Activated naive CD4-positive, alpha-beta T cell treated with anti-CD3 and anti-CD28 coated beads, Interleukin-2, amount 50 U/mL, for 24 hours (primary cell): ENCODE data around the gene LRP5.
"Not testable (repeated sequence)": the region's sequence is repeated elsewhere in the genome, so short reads cannot be mapped to it uniquely, and the experiment has no call there.

ENCODE experiments used
- H3K27ac Mint-ChIP-seq: one replicate; pipeline ENCODE4 v1.8.0; 2021; ENCODE audit warnings: mild to moderate bottlenecking, mixed read lengths
- H3K27me3 Mint-ChIP-seq: one replicate; pipeline ENCODE4 v1.8.0; 2021; ENCODE audit warnings: mixed read lengths
- H3K36me3 Mint-ChIP-seq: one replicate; pipeline ENCODE4 v1.8.0; 2021; ENCODE audit warnings: mixed read lengths
- H3K4me1 Mint-ChIP-seq: one replicate; pipeline ENCODE4 v1.8.0; 2021; ENCODE audit warnings: mixed read lengths
- H3K4me3 Mint-ChIP-seq: one replicate; pipeline ENCODE4 v1.8.0; 2021; ENCODE audit warnings: mild to moderate bottlenecking, mixed read lengths
- H3K9me3 Mint-ChIP-seq: one replicate; pipeline ENCODE4 v1.8.0; 2021; ENCODE audit warnings: mixed read lengths

The LRP5 gene

GRCh38 chr11:68446046-68446725 lies 133.8 kb downstream of the LRP5 start:
- no peaks in the 10 kb centered on the region for H3K36me3 Mint-ChIP-seq
- H3K27ac Mint-ChIP-seq = no peak overlapping the region

GRCh38 chr11:68447015-68447801 lies 134.8 kb downstream of the LRP5 start:
- H3K4me1 Mint-ChIP-seq = peaks cover 9% of the 10 kb centered on the region
- no peaks in the 10 kb centered on the region for H3K27me3 Mint-ChIP-seq
- no peaks in the 10 kb centered on the region for H3K9me3 Mint-ChIP-seq
- H3K4me3 Mint-ChIP-seq = no peak overlapping the region
- H3K36me3 Mint-ChIP-seq = no peaks in the 10 kb centered on the region
- no peak overlapping the region for H3K27ac Mint-ChIP-seq

More at GRCh38 chr11:68446046-68446725, 133.8 kb downstream of the LRP5 start:
- Mint-ChIP-seq H3K4me3 (no peak overlapping the region), H3K4me1 (peaks cover 9% of the 10 kb centered on the region), H3K9me3 (no peaks in the 10 kb centered on the region), H3K27me3 (no peaks in the 10 kb centered on the region)

DNA sequence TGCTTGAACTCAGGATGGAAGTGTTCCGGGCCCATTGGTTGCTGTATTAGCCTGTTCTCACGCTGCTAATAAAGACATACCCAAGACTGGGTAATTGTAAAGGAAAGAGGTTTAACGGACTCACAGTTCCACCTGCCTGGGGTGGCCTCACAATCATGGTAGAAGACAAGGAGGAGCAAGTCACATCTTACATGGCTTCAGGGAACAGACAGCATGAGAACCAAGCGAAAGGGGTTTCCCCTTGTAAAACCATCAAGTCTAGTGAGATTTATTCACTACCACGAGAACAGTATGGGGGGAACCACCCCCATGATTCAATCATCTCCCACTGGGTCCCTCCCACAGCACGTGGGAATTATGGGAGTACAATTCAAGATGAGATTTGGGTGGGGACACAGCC lies 135.5 kb downstream of the LRP5 start:
- H3K9me3 Mint-ChIP-seq, H3K4me1 Mint-ChIP-seq, H3K27me3 Mint-ChIP-seq, H3K36me3 Mint-ChIP-seq, H3K4me3 Mint-ChIP-seq: not testable (repeated sequence)
- peak overlapping the region; percentile 65 for H3K27ac Mint-ChIP-seq

DNA sequence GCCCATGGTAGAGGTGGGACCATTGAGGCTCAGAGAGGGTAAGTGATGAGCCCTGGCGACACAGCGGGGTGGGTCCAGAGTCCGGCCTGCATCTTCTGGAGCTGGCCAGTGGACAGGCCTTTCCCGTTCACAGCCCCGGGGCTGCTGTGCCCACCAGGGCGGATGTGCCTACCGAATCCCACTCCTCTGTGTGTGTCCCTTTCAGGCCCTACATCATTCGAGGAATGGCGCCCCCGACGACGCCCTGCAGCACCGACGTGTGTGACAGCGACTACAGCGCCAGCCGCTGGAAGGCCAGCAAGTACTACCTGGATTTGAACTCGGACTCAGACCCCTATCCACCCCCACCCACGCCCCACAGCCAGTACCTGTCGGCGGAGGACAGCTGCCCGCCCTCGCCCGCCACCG lies 136.2 kb downstream of the LRP5 start:
- Mint-ChIP-seq H3K4me1 (peaks cover 9% of the 10 kb centered on the region), H3K27ac (no peak overlapping the region), H3K36me3 (no peaks in the 10 kb centered on the region), H3K9me3 (no peaks in the 10 kb centered on the region), H3K4me3 (no peak overlapping the region), H3K27me3 (no peaks in the 10 kb centered on the region)

DNA sequence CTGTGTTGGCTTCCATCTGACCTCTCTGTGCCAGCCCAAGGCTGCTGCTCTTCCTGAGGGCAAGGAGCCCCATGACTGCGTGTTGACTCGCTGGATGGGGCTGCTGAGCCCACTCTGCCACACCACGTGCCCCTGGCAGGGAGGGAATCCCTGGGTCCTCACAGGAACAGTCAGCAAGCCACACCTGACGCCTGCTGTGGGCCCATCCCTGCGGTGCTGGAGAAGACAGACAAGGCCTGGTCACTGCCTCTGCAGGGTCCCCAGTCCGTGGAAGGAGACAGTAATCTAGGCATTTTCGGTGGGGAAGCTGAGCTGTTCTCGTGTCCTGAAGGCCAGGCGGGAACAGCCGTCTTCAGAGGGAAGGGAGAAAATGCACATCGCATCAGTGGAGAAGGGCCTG lies 137.6 kb downstream of the LRP5 start:
- Mint-ChIP-seq H3K27me3 (no peaks in the 10 kb centered on the region), H3K4me3 (no peak overlapping the region), H3K36me3 (no peaks in the 10 kb centered on the region), H3K9me3 (no peaks in the 10 kb centered on the region), H3K4me1 (peaks cover 9% of the 10 kb centered on the region), H3K27ac (no peak overlapping the region)

DNA sequence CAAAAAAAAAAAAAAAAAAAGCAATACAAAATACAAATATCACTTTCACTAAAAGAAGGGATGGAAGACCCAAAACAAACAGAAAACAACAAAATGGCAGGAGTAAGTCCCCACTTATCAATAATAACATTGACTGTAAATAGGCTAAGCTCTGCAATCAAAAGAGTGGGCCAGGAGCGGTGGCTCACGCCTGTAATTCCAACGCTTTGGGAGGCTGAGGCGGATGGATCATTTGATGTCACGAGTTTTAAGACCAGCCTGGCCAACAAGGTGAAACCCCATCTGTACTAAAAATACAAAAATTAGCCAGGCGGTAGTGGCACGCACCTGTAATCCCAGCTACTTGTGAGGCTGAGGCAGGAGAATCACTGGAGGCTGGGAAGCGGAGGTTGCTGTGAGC lies 138.3 kb downstream of the LRP5 start:
- Mint-ChIP-seq H3K27me3 (no peaks in the 10 kb centered on the region), H3K27ac (no peak overlapping the region), H3K36me3 (no peaks in the 10 kb centered on the region), H3K9me3 (no peaks in the 10 kb centered on the region), H3K4me3 (no peak overlapping the region), H3K4me1 (peaks cover 9% of the 10 kb centered on the region)

GRCh38 chr11:68454767-68455166 lies 142.4 kb downstream of the LRP5 start:
- no peaks in the 10 kb centered on the region for H3K9me3 Mint-ChIP-seq
- H3K4me1 Mint-ChIP-seq = peaks cover under 1% of the 10 kb centered on the region
- H3K4me3 Mint-ChIP-seq = no peak overlapping the region
- H3K27me3 Mint-ChIP-seq = no peaks in the 10 kb centered on the region
- H3K27ac Mint-ChIP-seq = no peak overlapping the region
- no peaks in the 10 kb centered on the region for H3K36me3 Mint-ChIP-seq

GRCh38 chr11:68455485-68455884 lies 143.1 kb downstream of the LRP5 start:
- H3K27ac Mint-ChIP-seq = no peak overlapping the region
- no peaks in the 10 kb centered on the region for H3K36me3 Mint-ChIP-seq
- no peaks in the 10 kb centered on the region for H3K27me3 Mint-ChIP-seq
- no peaks in the 10 kb centered on the region for H3K9me3 Mint-ChIP-seq
- H3K4me3 Mint-ChIP-seq = no peak overlapping the region
- H3K4me1 Mint-ChIP-seq = peaks cover 3% of the 10 kb centered on the region

GRCh38 chr11:68457216-68457897 lies 145.0 kb downstream of the LRP5 start:
- Mint-ChIP-seq H3K4me3 (no peak overlapping the region), H3K9me3 (no peaks in the 10 kb centered on the region), H3K4me1 (peaks cover 3% of the 10 kb centered on the region), H3K27me3 (no peaks in the 10 kb centered on the region), H3K36me3 (no peaks in the 10 kb centered on the region), H3K27ac (peak overlapping the region; percentile 30)

DNA sequence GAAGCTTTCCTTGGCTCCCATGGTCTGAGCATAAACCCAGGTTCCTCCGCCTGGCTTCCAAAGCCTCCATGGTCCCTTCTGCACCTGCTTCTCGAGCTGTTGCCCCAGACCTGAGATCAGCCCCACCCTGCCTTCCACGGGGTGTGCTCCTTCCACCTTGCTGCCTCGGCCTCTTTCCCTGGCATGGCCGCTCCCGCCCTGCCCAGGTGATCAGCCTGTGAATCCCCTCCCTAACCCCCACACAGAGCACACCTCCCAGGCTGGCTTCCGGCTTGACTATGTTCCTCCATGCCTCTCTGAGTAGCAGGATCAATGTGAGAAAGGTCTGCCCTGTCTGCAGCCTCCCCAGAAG lies 145.5 kb downstream of the LRP5 start:
- H3K4me1 Mint-ChIP-seq = peaks cover 8% of the 10 kb centered on the region
- peak overlapping the region; percentile 30 for H3K27ac Mint-ChIP-seq
- H3K27me3 Mint-ChIP-seq = no peaks in the 10 kb centered on the region

GRCh38 chr11:68458340-68458739 lies 145.9 kb downstream of the LRP5 start:
- H3K36me3 Mint-ChIP-seq, H3K27me3 Mint-ChIP-seq, H3K9me3 Mint-ChIP-seq: not testable (repeated sequence)
- H3K27ac Mint-ChIP-seq = peak overlapping the region; percentile 30
- H3K4me3 Mint-ChIP-seq = peak overlapping the region; percentile 30
- peaks cover 11% of the 10 kb centered on the region for H3K4me1 Mint-ChIP-seq

More for the DNA sequence above, 145.5 kb downstream of the LRP5 start:
- H3K36me3 Mint-ChIP-seq = peaks cover 3% of the 10 kb centered on the region
- H3K9me3 Mint-ChIP-seq = no peaks in the 10 kb centered on the region
- H3K4me3 Mint-ChIP-seq = no peak overlapping the region

GRCh38 chr11:68459886-68460740 lies 147.7 kb downstream of the LRP5 start:
- Mint-ChIP-seq H3K4me1 (peaks cover 28% of the 10 kb centered on the region), H3K27me3 (no peaks in the 10 kb centered on the region), H3K9me3 (no peaks in the 10 kb centered on the region), H3K27ac (peak overlapping the region; percentile 94), H3K36me3 (peaks cover 6% of the 10 kb centered on the region), H3K4me3 (peak overlapping the region; percentile 94)

DNA sequence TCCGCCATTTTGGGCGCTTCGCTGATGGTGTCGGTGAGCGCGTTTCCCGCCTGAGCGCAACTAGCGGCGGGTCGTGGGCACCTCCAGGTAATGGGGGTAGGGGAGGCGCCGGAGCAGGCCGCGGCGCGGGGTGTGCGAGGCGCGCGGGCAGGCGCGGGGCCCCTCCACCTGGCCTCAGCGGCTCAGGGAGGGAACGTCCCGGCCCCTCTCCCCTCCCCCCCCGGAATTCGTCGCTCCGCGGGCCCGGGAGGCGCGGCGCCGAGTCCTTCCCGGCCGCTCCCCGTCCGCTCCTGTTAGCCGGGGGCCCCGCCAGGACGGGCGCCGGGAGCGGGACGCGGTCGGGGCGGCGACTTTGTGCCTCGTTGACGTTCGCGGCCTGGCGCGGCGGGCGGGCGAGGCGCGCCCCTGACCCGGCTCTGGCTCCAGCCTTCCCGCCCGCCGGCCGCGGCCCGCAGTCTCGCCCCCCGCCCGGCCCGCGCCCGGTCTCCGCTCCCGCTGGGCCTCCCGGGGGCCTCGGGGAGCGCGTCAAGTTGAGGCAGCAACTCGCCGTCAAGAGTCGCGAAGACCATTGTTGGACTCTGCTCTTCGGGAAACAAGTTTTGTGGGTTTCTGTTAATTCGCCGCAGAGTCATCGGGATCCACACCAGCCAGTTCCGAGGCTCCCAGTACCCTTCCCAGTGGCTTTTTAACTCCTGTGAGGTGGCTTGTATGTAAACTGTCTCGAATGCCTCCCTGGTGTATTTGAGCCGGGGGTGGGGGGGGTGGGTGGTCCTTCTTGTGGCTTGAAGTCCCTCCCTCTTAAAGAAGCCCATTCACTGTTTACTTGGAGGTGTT lies 148.6 kb downstream of the LRP5 start, which contains the start of gene PPP6R3:
PPP6R3 (plus strand) TSS at position 12 of the 834 bp plus-strand sequence. CDS start 76,913 bp downstream, outside the sequence.
- Mint-ChIP-seq H3K4me1 (peaks cover 37% of the 10 kb centered on the region), H3K9me3 (no peaks in the 10 kb centered on the region)

GRCh38 chr11:68461575-68461917 lies 149.2 kb downstream of the LRP5 start:
- Mint-ChIP-seq H3K4me1 (peaks cover 40% of the 10 kb centered on the region), H3K4me3 (peak overlapping the region; percentile 86), H3K27ac (peak overlapping the region; percentile 95), H3K9me3 (no peaks in the 10 kb centered on the region), H3K36me3 (peaks cover 6% of the 10 kb centered on the region), H3K27me3 (no peaks in the 10 kb centered on the region)

More for the DNA sequence above, 148.6 kb downstream of the LRP5 start, which contains the start of gene PPP6R3:
- peak within 1 kb of the TSS; percentile 95 for H3K27ac Mint-ChIP-seq
- H3K27me3 Mint-ChIP-seq = no peaks in the 10 kb centered on the region
- H3K36me3 Mint-ChIP-seq = peaks cover 6% of the 10 kb centered on the region
- peak within 1 kb of the TSS; percentile 94 for H3K4me3 Mint-ChIP-seq
